IgD-negative memory B cell (primary cell): ENCODE data around the gene ATP6V1G2. TPM values are rescaled to one million over a fixed set of nuclear protein-coding genes. Genes with fewer than 3 reads are reported as not detected.

Experiments
- H3K27ac Mint-ChIP-seq, 3 donors: one replicate each; pipeline ENCODE4 v1.8.0; 2020 to 2022; ENCODE audit warnings: mild to moderate bottlenecking in 3 of 3, mixed read lengths in 3 of 3, moderate library complexity in 1 of 3
- H3K27me3 Mint-ChIP-seq: one replicate; pipeline ENCODE4 v1.8.0; 2021; ENCODE audit warnings: mixed read lengths
- H3K36me3 Mint-ChIP-seq: one replicate; pipeline ENCODE4 v1.8.0; 2020; ENCODE audit warnings: mild to moderate bottlenecking, mixed read lengths
- H3K4me1 Mint-ChIP-seq, 3 donors: one replicate each; pipeline ENCODE4 v1.8.0; 2020 to 2022; ENCODE audit warnings: mixed read lengths in 3 of 3, mild to moderate bottlenecking in 1 of 3
- H3K4me3 Mint-ChIP-seq, 4 donors: one replicate each; pipeline ENCODE4 v1.8.0; 2020 to 2022; ENCODE audit warnings: mild to moderate bottlenecking in 4 of 4, mixed read lengths in 4 of 4, moderate library complexity in 3 of 4
- H3K9me3 Mint-ChIP-seq, 3 donors: one replicate each; pipeline ENCODE4 v1.8.0; 2020 to 2021; ENCODE audit warnings: mixed read lengths in 3 of 3, mild to moderate bottlenecking in 1 of 3
- polyA plus RNA-seq: library from polyadenylated mRNA; unstranded; fragments of 300-500 nt; fragmentation: Illumina TruSeq; gene quantifications from one replicate; pipeline ENCODE4 v1.2.3, GENCODE V29; 2021

ATP6V1G2 gene
- polyA plus RNA-seq, 1 donor from 2014 or later = 0.53 TPM

DNA sequence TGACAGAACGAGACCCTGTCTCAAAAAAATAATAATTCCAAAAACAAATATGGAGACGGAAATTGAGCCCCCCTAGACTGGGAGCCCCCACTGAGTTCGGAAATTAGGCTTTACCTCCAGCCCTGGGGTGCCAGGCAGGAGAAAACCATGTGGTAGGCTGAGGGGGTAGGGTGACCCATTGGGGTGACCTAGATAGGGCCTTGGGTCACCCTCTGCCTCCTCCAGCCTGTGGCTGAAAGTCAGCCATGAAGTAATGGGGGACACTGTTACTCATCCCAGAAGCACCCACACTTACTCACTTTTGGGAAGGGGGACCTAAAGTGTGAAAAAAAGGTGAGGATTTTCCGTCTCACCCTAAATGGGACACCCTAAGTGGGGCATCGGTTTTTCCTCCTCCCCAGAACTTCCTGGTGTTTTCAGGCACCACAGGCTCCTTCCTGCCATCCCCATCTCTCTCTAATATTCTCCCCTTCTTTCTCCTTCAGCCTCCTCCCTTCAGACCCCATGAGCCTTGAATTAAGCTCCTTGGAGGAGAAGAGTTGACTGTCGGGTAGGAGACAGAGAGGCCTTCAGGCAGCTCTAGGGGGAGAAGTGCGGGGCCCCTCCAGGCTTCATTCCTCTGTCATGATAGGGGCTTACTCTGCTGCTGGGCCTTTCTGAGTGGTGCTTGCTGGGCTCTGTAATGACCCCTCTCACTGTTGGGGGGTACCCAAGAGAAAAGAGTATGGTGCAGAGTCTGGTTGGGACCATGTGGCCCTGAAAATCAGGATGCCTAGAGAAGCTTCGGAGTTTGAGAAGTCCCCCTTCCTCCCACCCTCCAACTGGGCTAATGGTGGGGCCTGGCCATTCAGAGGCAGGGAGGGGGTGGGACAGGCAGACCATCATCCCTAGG is 33.4 kb upstream of the ATP6V1G2 start:
- peak overlapping the region; percentile 96 to 100 (median 99) for H3K27ac Mint-ChIP-seq
- H3K4me3 Mint-ChIP-seq = peak overlapping the region; percentile 93 to 100 (median 98)
- H3K9me3 Mint-ChIP-seq = no peaks in the 10 kb centered on the region
- peaks cover 10% of the 10 kb centered on the region for H3K36me3 Mint-ChIP-seq
- H3K4me1 Mint-ChIP-seq = peaks cover 40 to 55% (median 52%) of the 10 kb centered on the region in 3 donors
- no peaks in the 10 kb centered on the region for H3K27me3 Mint-ChIP-seq

DNA sequence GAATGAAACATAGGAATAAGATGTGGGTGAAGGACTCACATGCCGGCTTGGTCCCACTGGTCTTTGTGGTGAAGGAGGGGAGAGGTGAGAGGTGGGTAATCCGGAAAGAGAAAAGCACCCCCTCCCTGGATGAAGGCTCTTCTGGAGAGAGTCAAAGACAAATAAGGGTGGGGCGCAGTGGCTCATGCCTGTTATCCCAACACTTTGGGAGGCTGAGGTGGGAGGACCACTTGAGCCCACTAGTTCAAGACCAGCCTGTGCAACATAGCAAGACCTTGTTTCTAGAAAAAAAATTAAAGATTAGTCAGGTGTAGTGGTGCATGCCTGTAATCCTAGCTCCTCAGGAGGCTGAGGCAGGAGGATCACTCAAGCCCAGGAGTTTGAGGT is 32.7 kb upstream of the ATP6V1G2 start:
- peak overlapping the region; percentile 93 to 100 (median 98) for H3K4me3 Mint-ChIP-seq
- peaks cover 40 to 56% (median 52%) of the 10 kb centered on the region in 3 donors for H3K4me1 Mint-ChIP-seq
- H3K36me3 Mint-ChIP-seq = peaks cover 10% of the 10 kb centered on the region
- peak overlapping the region; percentile 90 to 100 (median 96) for H3K27ac Mint-ChIP-seq
- no peaks in the 10 kb centered on the region for H3K9me3 Mint-ChIP-seq
- peaks cover 1% of the 10 kb centered on the region for H3K27me3 Mint-ChIP-seq

DNA sequence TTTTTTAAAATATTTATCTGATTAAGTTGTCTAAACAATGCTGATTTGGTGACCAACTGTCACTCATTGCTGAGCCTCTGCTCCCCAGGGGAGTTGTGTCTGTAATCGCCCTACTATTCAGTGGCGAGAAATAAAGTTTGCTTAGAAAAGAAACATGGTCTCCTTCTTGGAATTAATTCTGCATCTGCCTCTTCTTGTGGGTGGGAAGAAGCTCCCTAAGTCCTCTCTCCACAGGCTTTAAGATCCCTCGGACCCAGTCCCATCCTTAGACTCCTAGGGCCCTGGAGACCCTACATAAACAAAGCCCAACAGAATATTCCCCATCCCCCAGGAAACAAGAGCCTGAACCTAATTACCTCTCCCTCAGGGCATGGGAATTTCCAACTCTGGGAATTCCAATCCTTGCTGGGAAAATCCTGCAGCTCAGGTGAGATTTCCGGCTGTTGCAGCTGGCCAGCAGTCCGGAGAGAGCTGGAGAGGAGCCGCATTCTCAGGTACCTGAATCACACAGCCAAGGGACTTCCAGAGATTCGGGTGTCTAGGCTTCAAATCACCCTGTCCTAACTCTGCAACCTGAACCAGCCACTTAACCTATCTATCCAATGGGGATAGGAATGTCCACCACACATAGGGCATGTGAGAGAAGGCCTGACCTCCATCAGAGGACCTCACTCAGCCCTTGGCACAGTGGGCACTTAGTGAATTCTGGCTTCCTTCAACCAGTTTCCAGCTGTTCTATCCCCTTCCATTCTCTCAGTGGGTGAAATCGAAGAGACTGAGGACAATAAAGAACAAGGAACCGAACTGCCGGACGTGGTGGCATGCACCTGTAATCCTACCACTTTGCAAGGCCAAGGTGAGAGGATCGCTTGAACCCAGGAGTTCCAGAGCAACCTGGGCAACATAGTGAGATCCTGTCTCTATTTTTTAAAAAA is 32.0 kb upstream of the ATP6V1G2 start:
- H3K36me3 Mint-ChIP-seq = peaks cover 10% of the 10 kb centered on the region
- peak overlapping the region; percentile 93 to 100 (median 98) for H3K4me3 Mint-ChIP-seq
- peaks cover 41 to 57% (median 55%) of the 10 kb centered on the region in 3 donors for H3K4me1 Mint-ChIP-seq
- peaks cover 1% of the 10 kb centered on the region for H3K27me3 Mint-ChIP-seq
- peak overlapping the region; percentile 90 to 100 (median 96) for H3K27ac Mint-ChIP-seq
- no peaks in the 10 kb centered on the region for H3K9me3 Mint-ChIP-seq

DNA sequence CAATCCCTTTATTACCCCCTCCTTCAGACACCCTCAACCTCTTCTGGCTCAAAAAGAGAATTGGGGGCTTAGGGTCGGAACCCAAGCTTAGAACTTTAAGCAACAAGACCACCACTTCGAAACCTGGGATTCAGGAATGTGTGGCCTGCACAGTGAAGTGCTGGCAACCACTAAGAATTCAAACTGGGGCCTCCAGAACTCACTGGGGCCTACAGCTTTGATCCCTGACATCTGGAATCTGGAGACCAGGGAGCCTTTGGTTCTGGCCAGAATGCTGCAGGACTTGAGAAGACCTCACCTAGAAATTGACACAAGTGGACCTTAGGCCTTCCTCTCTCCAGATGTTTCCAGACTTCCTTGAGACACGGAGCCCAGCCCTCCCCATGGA is 31.2 kb upstream of the ATP6V1G2 start:
- Mint-ChIP-seq H3K27me3 (peaks cover 1% of the 10 kb centered on the region), H3K9me3 (no peaks in the 10 kb centered on the region), H3K27ac (peak overlapping the region; percentile 92 to 95 (median 93)), H3K36me3 (peaks cover 10% of the 10 kb centered on the region), H3K4me1 (peaks cover 37 to 60% (median 57%) of the 10 kb centered on the region in 3 donors), H3K4me3 (peak overlapping the region; percentile 93 to 99 (median 97))

DNA sequence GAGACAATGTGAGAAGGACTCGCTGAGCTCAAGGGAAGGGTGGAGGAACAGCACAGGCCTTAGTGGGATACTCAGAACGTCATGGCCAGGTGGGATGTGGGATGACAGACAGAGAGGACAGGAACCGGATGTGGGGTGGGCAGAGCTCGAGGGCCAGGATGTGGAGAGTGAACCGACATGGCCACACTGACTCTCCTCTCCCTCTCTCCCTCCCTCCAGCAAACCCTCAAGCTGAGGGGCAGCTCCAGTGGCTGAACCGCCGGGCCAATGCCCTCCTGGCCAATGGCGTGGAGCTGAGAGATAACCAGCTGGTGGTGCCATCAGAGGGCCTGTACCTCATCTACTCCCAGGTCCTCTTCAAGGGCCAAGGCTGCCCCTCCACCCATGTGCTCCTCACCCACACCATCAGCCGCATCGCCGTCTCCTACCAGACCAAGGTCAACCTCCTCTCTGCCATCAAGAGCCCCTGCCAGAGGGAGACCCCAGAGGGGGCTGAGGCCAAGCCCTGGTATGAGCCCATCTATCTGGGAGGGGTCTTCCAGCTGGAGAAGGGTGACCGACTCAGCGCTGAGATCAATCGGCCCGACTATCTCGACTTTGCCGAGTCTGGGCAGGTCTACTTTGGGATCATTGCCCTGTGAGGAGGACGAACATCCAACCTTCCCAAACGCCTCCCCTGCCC is 30.6 kb upstream of the ATP6V1G2 start:
- peak overlapping the region; percentile 92 to 98 (median 95) for H3K27ac Mint-ChIP-seq
- peaks cover 35 to 60% (median 60%) of the 10 kb centered on the region in 3 donors for H3K4me1 Mint-ChIP-seq
- H3K36me3 Mint-ChIP-seq = peaks cover 10% of the 10 kb centered on the region

DNA sequence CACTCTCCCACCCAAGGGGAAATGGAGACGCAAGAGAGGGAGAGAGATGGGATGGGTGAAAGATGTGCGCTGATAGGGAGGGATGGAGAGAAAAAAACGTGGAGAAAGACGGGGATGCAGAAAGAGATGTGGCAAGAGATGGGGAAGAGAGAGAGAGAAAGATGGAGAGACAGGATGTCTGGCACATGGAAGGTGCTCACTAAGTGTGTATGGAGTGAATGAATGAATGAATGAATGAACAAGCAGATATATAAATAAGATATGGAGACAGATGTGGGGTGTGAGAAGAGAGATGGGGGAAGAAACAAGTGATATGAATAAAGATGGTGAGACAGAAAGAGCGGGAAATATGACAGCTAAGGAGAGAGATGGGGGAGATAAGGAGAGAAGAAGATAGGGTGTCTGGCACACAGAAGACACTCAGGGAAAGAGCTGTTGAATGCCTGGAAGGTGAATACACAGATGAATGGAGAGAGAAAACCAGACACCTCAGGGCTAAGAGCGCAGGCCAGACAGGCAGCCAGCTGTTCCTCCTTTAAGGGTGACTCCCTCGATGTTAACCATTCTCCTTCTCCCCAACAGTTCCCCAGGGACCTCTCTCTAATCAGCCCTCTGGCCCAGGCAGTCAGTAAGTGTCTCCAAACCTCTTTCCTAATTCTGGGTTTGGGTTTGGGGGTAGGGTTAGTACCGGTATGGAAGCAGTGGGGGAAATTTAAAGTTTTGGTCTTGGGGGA is 29.7 kb upstream of the ATP6V1G2 start:
- peak overlapping the region; percentile 93 to 99 (median 97) for H3K4me3 Mint-ChIP-seq
- H3K4me1 Mint-ChIP-seq = peaks cover 30 to 69% (median 67%) of the 10 kb centered on the region in 3 donors
- no peaks in the 10 kb centered on the region for H3K9me3 Mint-ChIP-seq
- H3K36me3 Mint-ChIP-seq = peaks cover 9% of the 10 kb centered on the region
- H3K27ac Mint-ChIP-seq = peak overlapping the region; percentile 92 to 98 (median 95)
- H3K27me3 Mint-ChIP-seq = peaks cover 1% of the 10 kb centered on the region

More for the DNA sequence above, 30.6 kb upstream of the ATP6V1G2 start:
- peaks cover 1% of the 10 kb centered on the region for H3K27me3 Mint-ChIP-seq
- peak overlapping the region; percentile 93 to 99 (median 97) for H3K4me3 Mint-ChIP-seq
- no peaks in the 10 kb centered on the region for H3K9me3 Mint-ChIP-seq

DNA sequence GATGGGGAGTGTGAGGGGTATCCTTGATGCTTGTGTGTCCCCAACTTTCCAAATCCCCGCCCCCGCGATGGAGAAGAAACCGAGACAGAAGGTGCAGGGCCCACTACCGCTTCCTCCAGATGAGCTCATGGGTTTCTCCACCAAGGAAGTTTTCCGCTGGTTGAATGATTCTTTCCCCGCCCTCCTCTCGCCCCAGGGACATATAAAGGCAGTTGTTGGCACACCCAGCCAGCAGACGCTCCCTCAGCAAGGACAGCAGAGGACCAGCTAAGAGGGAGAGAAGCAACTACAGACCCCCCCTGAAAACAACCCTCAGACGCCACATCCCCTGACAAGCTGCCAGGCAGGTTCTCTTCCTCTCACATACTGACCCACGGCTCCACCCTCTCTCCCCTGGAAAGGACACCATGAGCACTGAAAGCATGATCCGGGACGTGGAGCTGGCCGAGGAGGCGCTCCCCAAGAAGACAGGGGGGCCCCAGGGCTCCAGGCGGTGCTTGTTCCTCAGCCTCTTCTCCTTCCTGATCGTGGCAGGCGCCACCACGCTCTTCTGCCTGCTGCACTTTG is 29.0 kb upstream of the ATP6V1G2 start, which contains the start of gene TNF:
Gene TNF (plus strand): TSS at position 231 of the 567 bp plus-strand sequence. CDS start 177 bp downstream, at position 408.
- Mint-ChIP-seq H3K27me3 (peaks cover 1% of the 10 kb centered on the region), H3K9me3 (no peaks in the 10 kb centered on the region), H3K36me3 (peaks cover 4% of the 10 kb centered on the region), H3K4me1 (peaks cover 28 to 72% (median 70%) of the 10 kb centered on the region in 3 donors), H3K27ac (peak within 1 kb of the TSS; percentile 92 to 100 (median 98)), H3K4me3 (peak within 1 kb of the TSS; percentile 93 to 99 (median 97))

DNA sequence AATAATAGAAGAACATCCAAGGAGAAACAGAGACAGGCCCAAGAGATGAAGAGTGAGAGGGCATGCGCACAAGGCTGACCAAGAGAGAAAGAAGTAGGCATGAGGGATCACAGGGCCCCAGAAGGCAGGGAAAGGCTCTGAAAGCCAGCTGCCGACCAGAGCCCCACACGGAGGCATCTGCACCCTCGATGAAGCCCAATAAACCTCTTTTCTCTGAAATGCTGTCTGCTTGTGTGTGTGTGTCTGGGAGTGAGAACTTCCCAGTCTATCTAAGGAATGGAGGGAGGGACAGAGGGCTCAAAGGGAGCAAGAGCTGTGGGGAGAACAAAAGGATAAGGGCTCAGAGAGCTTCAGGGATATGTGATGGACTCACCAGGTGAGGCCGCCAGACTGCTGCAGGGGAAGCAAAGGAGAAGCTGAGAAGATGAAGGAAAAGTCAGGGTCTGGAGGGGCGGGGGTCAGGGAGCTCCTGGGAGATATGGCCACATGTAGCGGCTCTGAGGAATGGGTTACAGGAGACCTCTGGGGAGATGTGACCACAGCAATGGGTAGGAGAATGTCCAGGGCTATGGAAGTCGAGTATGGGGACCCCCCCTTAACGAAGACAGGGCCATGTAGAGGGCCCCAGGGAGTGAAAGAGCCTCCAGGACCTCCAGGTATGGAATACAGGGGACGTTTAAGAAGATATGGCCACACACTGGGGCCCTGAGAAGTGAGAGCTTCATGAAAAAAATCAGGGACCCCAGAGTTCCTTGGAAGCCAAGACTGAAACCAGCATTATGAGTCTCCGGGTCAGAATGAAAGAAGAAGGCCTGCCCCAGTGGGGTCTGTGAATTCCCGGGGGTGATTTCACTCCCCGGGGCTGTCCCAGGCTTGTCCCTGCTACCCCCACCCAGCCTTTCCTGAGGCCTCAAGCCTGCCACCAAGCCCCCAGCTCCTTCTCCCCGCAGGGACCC is 28.0 kb upstream of the ATP6V1G2 start:
- H3K9me3 Mint-ChIP-seq = no peaks in the 10 kb centered on the region
- H3K27ac Mint-ChIP-seq = peak overlapping the region; percentile 92 to 100 (median 98)
- peaks cover 3% of the 10 kb centered on the region for H3K36me3 Mint-ChIP-seq
- H3K4me1 Mint-ChIP-seq = peaks cover 34 to 78% (median 74%) of the 10 kb centered on the region in 3 donors
- H3K4me3 Mint-ChIP-seq = peak overlapping the region; percentile 93 to 99 (median 97)
- H3K27me3 Mint-ChIP-seq = peaks cover 1% of the 10 kb centered on the region

DNA sequence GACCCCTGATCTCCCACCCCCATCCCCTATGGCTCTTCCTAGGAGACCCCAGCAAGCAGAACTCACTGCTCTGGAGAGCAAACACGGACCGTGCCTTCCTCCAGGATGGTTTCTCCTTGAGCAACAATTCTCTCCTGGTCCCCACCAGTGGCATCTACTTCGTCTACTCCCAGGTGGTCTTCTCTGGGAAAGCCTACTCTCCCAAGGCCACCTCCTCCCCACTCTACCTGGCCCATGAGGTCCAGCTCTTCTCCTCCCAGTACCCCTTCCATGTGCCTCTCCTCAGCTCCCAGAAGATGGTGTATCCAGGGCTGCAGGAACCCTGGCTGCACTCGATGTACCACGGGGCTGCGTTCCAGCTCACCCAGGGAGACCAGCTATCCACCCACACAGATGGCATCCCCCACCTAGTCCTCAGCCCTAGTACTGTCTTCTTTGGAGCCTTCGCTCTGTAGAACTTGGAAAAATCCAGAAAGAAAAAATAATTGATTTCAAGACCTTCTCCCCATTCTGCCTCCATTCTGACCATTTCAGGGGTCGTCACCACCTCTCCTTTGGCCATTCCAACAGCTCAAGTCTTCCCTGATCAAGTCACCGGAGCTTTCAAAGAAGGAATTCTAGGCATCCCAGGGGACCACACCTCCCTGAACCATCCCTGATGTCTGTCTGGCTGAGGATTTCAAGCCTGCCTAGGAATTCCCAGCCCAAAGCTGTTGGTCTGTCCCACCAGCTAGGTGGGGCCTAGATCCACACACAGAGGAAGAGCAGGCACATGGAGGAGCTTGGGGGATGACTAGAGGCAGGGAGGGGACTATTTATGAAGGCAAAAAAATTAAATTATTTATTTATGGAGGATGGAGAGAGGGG is 27.1 kb upstream of the ATP6V1G2 start:
- Mint-ChIP-seq H3K36me3 (peaks cover 3% of the 10 kb centered on the region), H3K27ac (peak overlapping the region; percentile 92 to 100 (median 98)), H3K9me3 (no peaks in the 10 kb centered on the region), H3K27me3 (peaks cover 1% of the 10 kb centered on the region), H3K4me3 (peak overlapping the region; percentile 93 to 99 (median 99)), H3K4me1 (peaks cover 33 to 77% (median 71%) of the 10 kb centered on the region in 3 donors)

DNA sequence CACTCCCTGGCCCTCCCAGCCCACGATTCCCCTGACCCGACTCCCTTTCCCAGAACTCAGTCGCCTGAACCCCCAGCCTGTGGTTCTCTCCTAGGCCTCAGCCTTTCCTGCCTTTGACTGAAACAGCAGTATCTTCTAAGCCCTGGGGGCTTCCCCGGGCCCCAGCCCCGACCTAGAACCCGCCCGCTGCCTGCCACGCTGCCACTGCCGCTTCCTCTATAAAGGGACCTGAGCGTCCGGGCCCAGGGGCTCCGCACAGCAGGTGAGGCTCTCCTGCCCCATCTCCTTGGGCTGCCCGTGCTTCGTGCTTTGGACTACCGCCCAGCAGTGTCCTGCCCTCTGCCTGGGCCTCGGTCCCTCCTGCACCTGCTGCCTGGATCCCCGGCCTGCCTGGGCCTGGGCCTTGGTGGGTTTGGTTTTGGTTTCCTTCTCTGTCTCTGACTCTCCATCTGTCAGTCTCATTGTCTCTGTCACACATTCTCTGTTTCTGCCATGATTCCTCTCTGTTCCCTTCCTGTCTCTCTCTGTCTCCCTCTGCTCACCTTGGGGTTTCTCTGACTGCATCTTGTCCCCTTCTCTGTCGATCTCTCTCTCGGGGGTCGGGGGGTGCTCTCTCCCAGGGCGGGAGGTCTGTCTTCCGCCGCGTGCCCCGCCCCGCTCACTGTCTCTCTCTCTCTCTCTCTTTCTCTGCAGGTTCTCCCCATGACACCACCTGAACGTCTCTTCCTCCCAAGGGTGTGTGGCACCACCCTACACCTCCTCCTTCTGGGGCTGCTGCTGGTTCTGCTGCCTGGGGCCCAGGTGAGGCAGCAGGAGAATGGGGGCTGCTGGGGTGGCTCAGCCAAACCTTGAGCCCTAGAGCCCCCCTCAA is 25.9 kb upstream of the ATP6V1G2 start, which contains the start of gene LTA:
Gene LTA (plus strand): TSS at position 249 of the 871 bp plus-strand sequence. CDS start 454 bp downstream, at position 703.
- peaks cover 3% of the 10 kb centered on the region for H3K36me3 Mint-ChIP-seq
- peak within 1 kb of the TSS; percentile 92 to 100 (median 98) for H3K27ac Mint-ChIP-seq
- H3K27me3 Mint-ChIP-seq = peaks cover 1% of the 10 kb centered on the region
- peak within 1 kb of the TSS; percentile 93 to 99 (median 99) for H3K4me3 Mint-ChIP-seq
- H3K4me1 Mint-ChIP-seq = peaks cover 38 to 79% (median 76%) of the 10 kb centered on the region in 3 donors
- no peaks in the 10 kb centered on the region for H3K9me3 Mint-ChIP-seq
